B cell (primary cell): Measurements from ENCODE around the gene FAM204A. TPM values are rescaled to one million over a fixed set of nuclear protein-coding genes. Genes with fewer than 3 reads are reported as not detected.

ENCODE experiments used
- ATAC-seq: fragments of 200-7000 bp; cut with Tn5 transposase; one replicate; pipeline ENCODE4 v1.10.0; 2021; ENCODE audit warnings: low read depth, mild to moderate bottlenecking, moderate number of reproducible peaks, moderate library complexity
- CTCF ChIA-PET: fragments of 350-600 bp; sonication (Branson Sonifier 250); formaldehyde crosslinking; loops from one replicate; lab custom pipeline; 2021; ENCODE audit warnings: antibody characterized with exemption, inconsistent platforms; lab: Charles Lee
- POLR2A ChIA-PET: fragments of 350-600 bp; sonication (Branson Sonifier 250); formaldehyde crosslinking; loops from one replicate; lab custom pipeline; 2021; ENCODE audit warnings: antibody characterized with exemption; lab: Charles Lee
- DNase-seq: peaks from one replicate; pipeline ENCODE4 v3.0.0; 2013
- H2AFZ ChIP-seq: 2 replicates; pipeline ENCODE4 v1.6.1; 2012; ENCODE audit warnings: mild to moderate bottlenecking, low read depth, low read length; ENCODE audit not compliant: insufficient read depth, poor library complexity, severe bottlenecking
- H3K27ac ChIP-seq, 2 donors: 1 replicate in 1 of 2; 2 replicates in 1 of 2; pipeline ENCODE4 v1.5.1; 2012 to 2013; ENCODE audit warnings: low read length in 2 of 2, mild to moderate bottlenecking in 2 of 2, moderate library complexity in 1 of 2
- H3K27me3 ChIP-seq, 4 experiments: fragments of 200-600 bp in 1 of 4; sonication (generic) in 1 of 4; replicated peaks in 1 of 4; 1 replicate in 2 of 4; 2 replicates in 2 of 4; pipeline versions ENCODE4 v1.6.1 to v1.7.0; 2013 to 2016; ENCODE audit warnings: low read length in 3 of 4, mild to moderate bottlenecking in 2 of 4, mixed read lengths in 1 of 4, moderate library complexity in 1 of 4; ENCODE audit not compliant: insufficient read depth in 4 of 4, control insufficient read depth in 3 of 4; ENCODE audit errors: control extremely low read depth in 1 of 4
- H3K36me3 ChIP-seq, 2 experiments: replicated peaks in 1 of 2; 1 replicate in 1 of 2; 2 replicates in 1 of 2; pipeline versions ENCODE4 v1.6.1 to v1.7.1; 2013; ENCODE audit warnings: low read length in 1 of 2; ENCODE audit not compliant: insufficient read depth in 2 of 2, control insufficient read depth in 1 of 2; ENCODE audit errors: control extremely low read depth in 1 of 2, extremely low read depth in 1 of 2
- H3K4me1 ChIP-seq, 2 donors: fragments of 200-600 bp in 1 of 2; sonication (generic) in 1 of 2; 1 replicate in 1 of 2; 2 replicates in 1 of 2; pipeline versions ENCODE4 v1.5.1 to v1.6.1; 2013 to 2017; ENCODE audit warnings: low read length in 2 of 2; ENCODE audit not compliant: control insufficient read depth in 2 of 2, insufficient read depth in 2 of 2
- H3K4me2 ChIP-seq: replicated peaks from 2 replicates; pipeline ENCODE3; 2012; ENCODE audit warnings: mild to moderate bottlenecking, low read depth, low read length; ENCODE audit not compliant: poor library complexity, severe bottlenecking
- H3K4me3 ChIP-seq, 5 experiments: fragments of 200-600 bp in 1 of 5; sonication (generic) in 1 of 5; 1 replicate in 3 of 5; 2 replicates in 2 of 5; pipeline versions ENCODE4 v1.5.1 to v1.7.0; 2011 to 2016; ENCODE audit warnings: low read length in 4 of 5, mild to moderate bottlenecking in 4 of 5, low read depth in 2 of 5, control low read depth in 1 of 5, moderate library complexity in 1 of 5; ENCODE audit not compliant: insufficient read depth in 1 of 5; ENCODE audit errors: control extremely low read depth in 1 of 5, extremely low read depth in 1 of 5
- H3K79me2 ChIP-seq: fragments of 200-600 bp; sonication (generic); one replicate; pipeline ENCODE4 v1.6.0; 2016; ENCODE audit warnings: low read length; ENCODE audit not compliant: control insufficient read depth, insufficient read depth
- H3K9ac ChIP-seq: fragments of 200-600 bp; sonication (generic); 2 replicates; pipeline ENCODE4 v1.6.1; 2017; ENCODE audit warnings: mild to moderate bottlenecking, low read length, moderate library complexity
- H3K9me3 ChIP-seq, 3 donors: one replicate each; pipeline versions ENCODE4 v1.6.1 to v1.7.1; 2013; ENCODE audit warnings: low read length in 2 of 3; ENCODE audit not compliant: control insufficient read depth in 2 of 3, insufficient read depth in 1 of 3; ENCODE audit errors: control extremely low read depth in 1 of 3
- H4K20me1 ChIP-seq: 2 replicates; pipeline ENCODE4 v1.6.0; 2012; ENCODE audit warnings: mild to moderate bottlenecking, low read length; ENCODE audit not compliant: insufficient read depth, control insufficient read depth, poor library complexity, severe bottlenecking
- H3K27ac Mint-ChIP-seq: one replicate; pipeline ENCODE4 v1.8.0; 2021; ENCODE audit warnings: mixed read lengths
- H3K27me3 Mint-ChIP-seq: one replicate; pipeline ENCODE4 v1.8.0; 2021; ENCODE audit warnings: mixed read lengths
- H3K4me1 Mint-ChIP-seq: one replicate; pipeline ENCODE4 v1.8.0; 2021; ENCODE audit warnings: mixed read lengths
- H3K4me3 Mint-ChIP-seq: one replicate; pipeline ENCODE4 v1.8.0; 2021; ENCODE audit warnings: mixed read lengths
- H3K9me3 Mint-ChIP-seq: one replicate; pipeline ENCODE4 v1.8.0; 2022; ENCODE audit warnings: mixed read lengths; ENCODE audit not compliant: insufficient read depth
- EZH2 ChIP-seq: IDR thresholded peaks from 2 replicates; pipeline ENCODE4 v1.6.1; 2012; ENCODE audit warnings: borderline replicate concordance, low read depth, mild to moderate bottlenecking, moderate library complexity, low read length; ENCODE audit not compliant: insufficient read depth, poor library complexity, severe bottlenecking
- WGBS: methylation state at CpG from one replicate; pipeline ENCODE4 v1.1.5; 2013; ENCODE audit warnings: missing lambda C conversion rate; ENCODE audit not compliant: insufficient coverage; 5-methylcytosine and 5-hydroxymethylcytosine counted together
- intact Hi-C: fragments of 100-400 bp; cut with micrococcal nuclease; formaldehyde crosslinking; loops from one replicate; pipeline ENCODE4 v1.10.0; 2022
- polyA plus RNA-seq: library from polyadenylated mRNA; depleted of rRNA; stranded (reverse); fragments of >200 nt; gene quantifications from 2 replicates; pipeline ENCODE4 v1.2.3, GENCODE V29; 2012
- total RNA-seq, 2 donors: library from RNA; stranded (reverse); fragments of 120-200 nt in 1 of 2; gene quantifications; 1 replicate in 1 of 2; 2 replicates in 1 of 2; pipeline versions ENCODE4 v1.2.3 to v1.2.4, GENCODE V29; 2013 to 2022
- TF ChIP-seq, protein P1 (sequence below): fragments of 200-600 bp; IDR thresholded peaks from one replicate; pipeline ENCODE4 v1.8.0; 2022; ENCODE audit warnings: antibody characterized with exemption, mild to moderate bottlenecking

Gene FAM204A
- total and polyA plus RNA-seq, 2 donors (not counting 1 experiment from before 2014, with no cell fraction given), result 14.2 to 79.8 TPM

DNA sequence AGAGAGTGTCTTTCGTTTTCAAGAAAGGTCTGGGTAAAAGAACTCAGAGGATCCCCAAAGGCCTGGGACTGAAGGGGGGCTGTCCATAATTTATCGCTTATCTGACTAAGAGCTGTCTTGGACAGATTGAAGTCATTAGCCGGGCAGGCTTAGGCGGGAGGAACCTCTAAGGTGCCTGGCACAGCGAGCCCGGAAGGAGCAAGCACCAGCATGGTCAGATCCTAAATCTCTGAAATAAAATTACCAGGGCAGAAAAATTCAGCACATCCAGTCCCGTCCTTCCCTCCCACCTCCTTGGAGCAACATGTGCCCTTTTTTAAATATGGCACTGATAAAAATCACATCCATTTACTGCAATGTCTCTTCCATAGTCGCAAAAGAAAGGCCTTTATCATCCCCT, 86.8 kb downstream of the FAM204A start:
- no peaks in the 10 kb centered on the region for H3K9me3 ChIP-seq
- no peaks in the 10 kb centered on the region for H3K9me3 Mint-ChIP-seq
- H3K9ac ChIP-seq, result no peak overlapping the region
- H4K20me1 ChIP-seq, result no peaks in the 10 kb centered on the region
- intact Hi-C loops, result no loop called here
- H3K27me3 Mint-ChIP-seq, result peaks cover 41% of the 10 kb centered on the region
- no peak overlapping the region for H3K4me2 ChIP-seq
- 92% methylated on average over 6 of the region's 8 CpGs for WGBS
- H3K79me2 ChIP-seq, result no peaks in the 10 kb centered on the region
- no peak overlapping the region for H2AFZ ChIP-seq
- no peak overlapping the region for H3K27ac ChIP-seq
- no peak overlapping the region for H3K27ac Mint-ChIP-seq
- H3K36me3 ChIP-seq, result no peaks in the 10 kb centered on the region
- ChIA-PET CTCF (no interaction called here), POLR2A (no interaction called here)
- TF ChIP-seq EZH2, result no peak
- TF ChIP-seq, protein P1, sequence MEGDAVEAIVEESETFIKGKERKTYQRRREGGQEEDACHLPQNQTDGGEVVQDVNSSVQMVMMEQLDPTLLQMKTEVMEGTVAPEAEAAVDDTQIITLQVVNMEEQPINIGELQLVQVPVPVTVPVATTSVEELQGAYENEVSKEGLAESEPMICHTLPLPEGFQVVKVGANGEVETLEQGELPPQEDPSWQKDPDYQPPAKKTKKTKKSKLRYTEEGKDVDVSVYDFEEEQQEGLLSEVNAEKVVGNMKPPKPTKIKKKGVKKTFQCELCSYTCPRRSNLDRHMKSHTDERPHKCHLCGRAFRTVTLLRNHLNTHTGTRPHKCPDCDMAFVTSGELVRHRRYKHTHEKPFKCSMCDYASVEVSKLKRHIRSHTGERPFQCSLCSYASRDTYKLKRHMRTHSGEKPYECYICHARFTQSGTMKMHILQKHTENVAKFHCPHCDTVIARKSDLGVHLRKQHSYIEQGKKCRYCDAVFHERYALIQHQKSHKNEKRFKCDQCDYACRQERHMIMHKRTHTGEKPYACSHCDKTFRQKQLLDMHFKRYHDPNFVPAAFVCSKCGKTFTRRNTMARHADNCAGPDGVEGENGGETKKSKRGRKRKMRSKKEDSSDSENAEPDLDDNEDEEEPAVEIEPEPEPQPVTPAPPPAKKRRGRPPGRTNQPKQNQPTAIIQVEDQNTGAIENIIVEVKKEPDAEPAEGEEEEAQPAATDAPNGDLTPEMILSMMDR, result no peak
- ATAC-seq (no peak), DNase-seq (no peak)
- no peaks in the 10 kb centered on the region for H3K4me1 Mint-ChIP-seq
- peaks cover 0 to 22% (median 5%) of the 10 kb centered on the region in 4 experiments for H3K27me3 ChIP-seq
- no peak overlapping the region for H3K4me3 Mint-ChIP-seq
- H3K4me1 ChIP-seq, result no peaks in the 10 kb centered on the region
- H3K4me3 ChIP-seq, result no peak overlapping the region

DNA sequence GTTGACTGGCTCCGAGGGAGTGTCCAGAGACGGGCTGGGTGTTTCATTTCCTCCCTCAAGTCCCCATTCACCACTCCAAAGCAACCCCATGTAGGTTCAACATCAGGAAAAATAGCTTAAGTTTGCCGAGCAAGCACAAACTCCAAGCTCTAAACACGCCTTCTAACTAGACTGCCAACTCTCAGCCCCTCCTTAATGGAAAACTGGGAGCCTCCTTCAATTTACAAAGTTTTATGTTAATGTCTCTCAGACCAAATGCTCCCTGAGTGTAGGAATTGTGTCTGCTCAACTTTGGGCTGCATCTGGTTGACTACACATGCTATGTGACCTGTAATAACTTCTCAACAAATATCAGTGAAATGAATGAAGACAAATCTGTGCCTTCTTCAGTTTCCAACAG, 87.5 kb downstream of the FAM204A start:
- peaks cover 47% of the 10 kb centered on the region for H3K27me3 Mint-ChIP-seq
- Histone ChIP-seq H3K27me3 (peaks cover 0 to 20% (median 5%) of the 10 kb centered on the region in 4 experiments), H3K9ac (no peak overlapping the region), H3K36me3 (no peaks in the 10 kb centered on the region), H3K4me2 (no peak overlapping the region), H4K20me1 (no peaks in the 10 kb centered on the region), H3K4me3 (no peak overlapping the region), H2AFZ (no peak overlapping the region), H3K79me2 (no peaks in the 10 kb centered on the region), H3K27ac (no peak overlapping the region), H3K4me1 (no peaks in the 10 kb centered on the region), H3K9me3 (no peaks in the 10 kb centered on the region)
- WGBS, result 60% methylated on average over 2 of the region's 4 CpGs
- intact Hi-C loops, result no loop called here
- TF ChIP-seq, protein P1, result no peak
- TF ChIP-seq EZH2, result no peak
- ChIA-PET POLR2A (no interaction called here), CTCF (no interaction called here)
- H3K4me3 Mint-ChIP-seq, result no peak overlapping the region
- H3K9me3 Mint-ChIP-seq, result no peaks in the 10 kb centered on the region
- no peak for DNase-seq
- H3K27ac Mint-ChIP-seq, result no peak overlapping the region
- H3K4me1 Mint-ChIP-seq, result no peaks in the 10 kb centered on the region
- no peak for ATAC-seq
